ENCODE data around the gene ARFGEF3.

ARFGEF3 gene

GRCh38 chr6:138241934-138242333 is 80.2 kb downstream of the ARFGEF3 start:
- no peak for DNase-seq (ENCODE audit: low spot score)

- DNase-seq (ENCODE audit: low spot score) = no peak
Observed at GRCh38 chr6:138242987-138243592, 81.4 kb downstream of the ARFGEF3 start.

- no peak for DNase-seq (ENCODE audit: low spot score)
Observed at GRCh38 chr6:138245751-138246150, 84.0 kb downstream of the ARFGEF3 start.

- DNase-seq (ENCODE audit: low spot score) = no peak
Observed at GRCh38 chr6:138246650-138247440, 85.1 kb downstream of the ARFGEF3 start.

- DNase-seq (ENCODE audit: low spot score) = no peak
Observed at GRCh38 chr6:138248011-138248410, 86.3 kb downstream of the ARFGEF3 start.

GRCh38 chr6:138248878-138249277 is 87.1 kb downstream of the ARFGEF3 start:
- no peak for DNase-seq (ENCODE audit: low spot score)

- DNase-seq (ENCODE audit: low spot score) = no peak
Observed at GRCh38 chr6:138250053-138250452, 88.3 kb downstream of the ARFGEF3 start.

GRCh38 chr6:138250513-138251247 is 88.9 kb downstream of the ARFGEF3 start:
- no peak for DNase-seq (ENCODE audit: low spot score)

GRCh38 chr6:138253731-138254130 is 92.0 kb downstream of the ARFGEF3 start:
- DNase-seq (ENCODE audit: low spot score) = no peak

- DNase-seq (ENCODE audit: low spot score) = no peak
Observed at GRCh38 chr6:138255443-138255842, 93.7 kb downstream of the ARFGEF3 start.

GRCh38 chr6:138257638-138258040 is 95.9 kb downstream of the ARFGEF3 start:
- DNase-seq (ENCODE audit: low spot score) = no peak

- no peak for DNase-seq (ENCODE audit: low spot score)
Observed at GRCh38 chr6:138258197-138258596, 96.5 kb downstream of the ARFGEF3 start.

- no peak for DNase-seq (ENCODE audit: low spot score)
Observed at GRCh38 chr6:138258991-138259390, 97.3 kb downstream of the ARFGEF3 start.

- DNase-seq (ENCODE audit: low spot score) = no peak
Observed at GRCh38 chr6:138261116-138261780, 99.5 kb downstream of the ARFGEF3 start.

- DNase-seq (ENCODE audit: low spot score) = no peak
Observed at GRCh38 chr6:138263963-138264362, 102.2 kb downstream of the ARFGEF3 start.

GRCh38 chr6:138264372-138264880 is 102.7 kb downstream of the ARFGEF3 start:
- no peak for DNase-seq (ENCODE audit: low spot score)

- no peak for DNase-seq (ENCODE audit: low spot score)
Observed at GRCh38 chr6:138266095-138266494, 104.4 kb downstream of the ARFGEF3 start.

GRCh38 chr6:138267971-138268895 is 106.5 kb downstream of the ARFGEF3 start:
- no peak for DNase-seq (ENCODE audit: low spot score)

- no peak for DNase-seq (ENCODE audit: low spot score)
Observed at GRCh38 chr6:138271451-138271850, 109.7 kb downstream of the ARFGEF3 start.

GRCh38 chr6:138272533-138273315 is 111.0 kb downstream of the ARFGEF3 start:
- no peak for DNase-seq (ENCODE audit: low spot score)
